ENCODE results near the gene WDR54. TPM values are rescaled to one million over a fixed set of nuclear protein-coding genes. Genes with fewer than 3 reads are reported as not detected.
A peak's percentile ranks its signal among the peaks of the same experiment; 100 is the strongest.

Gene WDR54
- total and polyA plus RNA-seq, 4 donors: 15.4 to 42.3 (median 32.0) TPM

DNA sequence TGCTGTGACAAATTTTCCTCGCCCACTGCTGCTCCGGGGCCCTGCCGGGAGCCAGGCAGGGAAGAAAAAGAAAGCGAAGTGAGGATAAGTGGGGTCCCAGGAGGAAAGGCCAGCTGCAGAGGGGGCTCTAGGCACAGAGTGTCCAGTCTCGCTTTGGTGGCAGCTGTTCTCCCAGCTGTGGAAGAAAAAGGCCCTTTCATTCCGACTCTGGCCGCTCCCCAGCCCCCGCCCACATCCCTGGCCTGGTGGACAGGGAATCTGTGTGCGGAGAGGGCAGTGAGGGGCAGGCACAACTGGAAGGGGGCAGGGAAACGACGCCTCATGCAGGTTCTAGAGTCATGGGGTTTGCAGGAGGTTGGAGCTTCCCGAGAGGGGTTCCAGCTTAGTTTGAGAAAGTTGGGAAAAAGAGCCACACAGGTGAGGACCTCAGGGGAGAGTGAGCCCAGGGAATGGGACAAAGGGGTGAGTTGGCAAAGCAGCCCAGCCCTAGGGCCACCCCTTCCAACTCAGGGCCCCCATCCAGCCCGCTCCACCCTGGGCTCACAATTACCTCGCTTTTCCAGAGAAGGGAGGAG is 18.4 kb downstream of the WDR54 start:
- DNase-seq (peak; percentile 87 to 92 (median 92)), ATAC-seq (ENCODE audit: insufficient read depth, low FRiP score) (no peak)
- WGBS, 2 donors: 14 to 20% methylated on average over 12 to 14 of the region's 14 CpGs
- Histone ChIP-seq H3K9ac (ENCODE audit: insufficient read depth in 1 of 2, low read length in 2 of 2) (peak overlapping the region; percentile 55 to 69), H3K9me3 (ENCODE audit: control insufficient read depth in 4 of 4, insufficient read depth in 3 of 4, low read length in 3 of 4) (no peaks in the 10 kb centered on the region), H3K36me3 (ENCODE audit: control insufficient read depth in 4 of 4, insufficient read depth in 4 of 4, low read length in 4 of 4) (peaks cover 0 to 3% (median 0%) of the 10 kb centered on the region in 4 donors), H3K4me1 (ENCODE audit: control insufficient read depth in 5 of 5, insufficient read depth in 5 of 5, low read length in 5 of 5) (peaks cover 0 to 62% (median 21%) of the 10 kb centered on the region in 5 donors), H3K4me3 (peak overlapping the region; percentile 50), H3K27ac (ENCODE audit: low read depth in 1 of 2, low read length in 1 of 2) (peak overlapping the region; percentile 66 to 82), H3K27me3 (ENCODE audit: control insufficient read depth in 3 of 3, insufficient read depth in 3 of 3, low read length in 2 of 3) (no peaks in the 10 kb centered on the region)
- TF ChIP-seq, protein P1, sequence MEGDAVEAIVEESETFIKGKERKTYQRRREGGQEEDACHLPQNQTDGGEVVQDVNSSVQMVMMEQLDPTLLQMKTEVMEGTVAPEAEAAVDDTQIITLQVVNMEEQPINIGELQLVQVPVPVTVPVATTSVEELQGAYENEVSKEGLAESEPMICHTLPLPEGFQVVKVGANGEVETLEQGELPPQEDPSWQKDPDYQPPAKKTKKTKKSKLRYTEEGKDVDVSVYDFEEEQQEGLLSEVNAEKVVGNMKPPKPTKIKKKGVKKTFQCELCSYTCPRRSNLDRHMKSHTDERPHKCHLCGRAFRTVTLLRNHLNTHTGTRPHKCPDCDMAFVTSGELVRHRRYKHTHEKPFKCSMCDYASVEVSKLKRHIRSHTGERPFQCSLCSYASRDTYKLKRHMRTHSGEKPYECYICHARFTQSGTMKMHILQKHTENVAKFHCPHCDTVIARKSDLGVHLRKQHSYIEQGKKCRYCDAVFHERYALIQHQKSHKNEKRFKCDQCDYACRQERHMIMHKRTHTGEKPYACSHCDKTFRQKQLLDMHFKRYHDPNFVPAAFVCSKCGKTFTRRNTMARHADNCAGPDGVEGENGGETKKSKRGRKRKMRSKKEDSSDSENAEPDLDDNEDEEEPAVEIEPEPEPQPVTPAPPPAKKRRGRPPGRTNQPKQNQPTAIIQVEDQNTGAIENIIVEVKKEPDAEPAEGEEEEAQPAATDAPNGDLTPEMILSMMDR (IDR thresholded peaks at IDR 0.05; ENCODE audit: control extremely low read depth, extremely low read depth): no peak

DNA sequence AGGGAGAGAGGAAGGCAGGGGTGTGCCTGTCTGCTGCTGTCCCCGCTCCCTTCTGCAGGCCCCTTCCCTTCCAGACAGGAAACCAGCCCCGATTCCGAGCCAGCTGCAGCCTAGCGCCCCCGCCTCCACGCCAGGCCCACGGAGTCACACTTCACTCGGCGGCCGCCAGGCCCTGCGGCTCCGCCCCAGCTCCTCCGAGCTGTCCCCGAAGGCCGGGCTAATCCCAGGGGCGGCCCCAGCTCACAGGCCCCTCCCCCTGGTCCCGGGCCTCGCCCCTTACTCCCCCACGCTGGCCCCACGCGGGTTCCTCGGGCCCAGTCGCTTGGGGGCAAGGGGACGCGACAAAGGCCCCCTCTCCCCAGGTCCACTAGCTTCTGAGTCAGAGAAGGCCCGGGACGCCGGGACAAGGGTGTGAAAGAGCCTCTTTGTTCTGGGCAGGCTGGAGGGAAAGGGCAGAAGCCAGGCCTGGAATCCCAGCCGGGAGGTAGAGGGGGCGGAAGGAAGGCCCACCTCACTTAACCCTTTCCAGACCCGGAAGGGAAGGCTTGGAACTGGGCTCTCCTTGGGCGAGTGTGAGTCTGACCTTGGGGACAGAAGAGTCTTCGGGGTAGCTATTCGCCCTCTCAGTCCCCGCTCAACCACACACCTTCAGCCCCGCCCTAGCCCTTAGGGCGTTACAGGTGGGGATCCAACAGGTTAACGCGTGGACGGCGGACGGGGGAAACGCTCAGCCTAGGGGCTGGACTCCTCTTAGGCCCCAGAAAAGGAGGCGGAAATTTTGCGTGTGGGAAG is 19.0 kb downstream of the WDR54 start:
- Histone ChIP-seq H3K27ac (ENCODE audit: low read depth in 1 of 2, low read length in 1 of 2) (peak overlapping the region; percentile 82 to 89), H3K27me3 (ENCODE audit: control insufficient read depth in 3 of 3, insufficient read depth in 3 of 3, low read length in 2 of 3) (no peaks in the 10 kb centered on the region), H3K36me3 (ENCODE audit: control insufficient read depth in 4 of 4, insufficient read depth in 4 of 4, low read length in 4 of 4) (peaks cover 0 to 3% (median 0%) of the 10 kb centered on the region in 4 donors), H3K9ac (ENCODE audit: insufficient read depth in 1 of 2, low read length in 2 of 2) (peak overlapping the region; percentile 55 to 81), H3K4me1 (ENCODE audit: control insufficient read depth in 5 of 5, insufficient read depth in 5 of 5, low read length in 5 of 5) (peaks cover 0 to 63% (median 21%) of the 10 kb centered on the region in 5 donors), H3K4me3 (peak overlapping the region; percentile 50), H3K9me3 (ENCODE audit: control insufficient read depth in 4 of 4, insufficient read depth in 3 of 4, low read length in 3 of 4) (no peaks in the 10 kb centered on the region)
- TF ChIP-seq, protein P1 (IDR thresholded peaks at IDR 0.05; ENCODE audit: control extremely low read depth, extremely low read depth): no peak
- ATAC-seq (ENCODE audit: insufficient read depth, low FRiP score) (peak; percentile 82), DNase-seq (peak; percentile 96 to 99 (median 98))
- WGBS, 2 donors: 16 to 21% methylated on average over 42 to 45 of the region's 45 CpGs

DNA sequence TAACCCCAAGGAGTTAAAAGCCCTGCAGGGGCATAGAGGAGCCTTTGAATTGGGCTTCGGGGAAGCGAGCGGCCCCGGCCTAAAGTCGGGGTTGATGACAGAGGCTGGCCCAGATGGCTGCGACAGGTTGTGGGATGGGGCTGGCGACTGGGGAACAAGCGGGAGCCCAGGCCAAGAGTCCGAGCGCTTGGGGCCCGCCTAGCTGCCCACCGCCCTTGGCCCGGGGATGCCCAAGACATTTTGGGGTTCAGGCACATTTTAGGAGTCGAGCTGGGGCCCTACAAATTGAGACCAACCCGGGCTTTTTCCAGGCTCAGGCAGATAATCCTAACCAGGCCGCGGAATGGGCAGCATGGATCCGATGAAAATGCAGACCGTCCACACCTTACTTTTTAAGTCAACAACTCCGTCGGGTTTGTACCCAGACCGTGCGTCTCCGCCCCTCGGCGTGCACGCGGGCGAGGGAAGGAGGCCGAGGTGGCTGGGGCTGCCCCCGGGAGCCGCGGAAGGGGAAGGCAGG is 19.7 kb downstream of the WDR54 start:
- ATAC-seq (ENCODE audit: insufficient read depth, low FRiP score) (no peak), DNase-seq (no peak)
- TF ChIP-seq, protein P1 (IDR thresholded peaks at IDR 0.05; ENCODE audit: control extremely low read depth, extremely low read depth): no peak
- H3K9ac ChIP-seq (ENCODE audit: insufficient read depth in 1 of 2, low read length in 2 of 2): peak overlapping the region; percentile 53 to 81
- H3K36me3 ChIP-seq (ENCODE audit: control insufficient read depth in 4 of 4, insufficient read depth in 4 of 4, low read length in 4 of 4): no peaks in the 10 kb centered on the region
- peak overlapping the region; percentile 42 for H3K4me3 ChIP-seq
- H3K4me1 ChIP-seq (ENCODE audit: control insufficient read depth in 5 of 5, insufficient read depth in 5 of 5, low read length in 5 of 5): peaks cover 0 to 59% (median 21%) of the 10 kb centered on the region in 5 donors
- peak overlapping the region; percentile 82 to 89 for H3K27ac ChIP-seq (ENCODE audit: low read depth in 1 of 2, low read length in 1 of 2)
- H3K9me3 ChIP-seq (ENCODE audit: control insufficient read depth in 4 of 4, insufficient read depth in 3 of 4, low read length in 3 of 4): no peaks in the 10 kb centered on the region
- 34 to 43% methylated on average over 33 of the region's 33 CpGs for WGBS, 2 donors
- H3K27me3 ChIP-seq (ENCODE audit: control insufficient read depth in 3 of 3, insufficient read depth in 3 of 3, low read length in 2 of 3): no peaks in the 10 kb centered on the region
